GM21423 (cell line): Measurements from ENCODE around the gene CALM1.

Experiments used
- ATAC-seq: cut with Tn5 transposase; IDR thresholded peaks from one replicate; pipeline ENCODE4 v1.9.1; 2021; ENCODE audit warnings: mild to moderate bottlenecking, moderate library complexity; ENCODE audit not compliant: unreplicated experiment

CALM1 gene

DNA sequence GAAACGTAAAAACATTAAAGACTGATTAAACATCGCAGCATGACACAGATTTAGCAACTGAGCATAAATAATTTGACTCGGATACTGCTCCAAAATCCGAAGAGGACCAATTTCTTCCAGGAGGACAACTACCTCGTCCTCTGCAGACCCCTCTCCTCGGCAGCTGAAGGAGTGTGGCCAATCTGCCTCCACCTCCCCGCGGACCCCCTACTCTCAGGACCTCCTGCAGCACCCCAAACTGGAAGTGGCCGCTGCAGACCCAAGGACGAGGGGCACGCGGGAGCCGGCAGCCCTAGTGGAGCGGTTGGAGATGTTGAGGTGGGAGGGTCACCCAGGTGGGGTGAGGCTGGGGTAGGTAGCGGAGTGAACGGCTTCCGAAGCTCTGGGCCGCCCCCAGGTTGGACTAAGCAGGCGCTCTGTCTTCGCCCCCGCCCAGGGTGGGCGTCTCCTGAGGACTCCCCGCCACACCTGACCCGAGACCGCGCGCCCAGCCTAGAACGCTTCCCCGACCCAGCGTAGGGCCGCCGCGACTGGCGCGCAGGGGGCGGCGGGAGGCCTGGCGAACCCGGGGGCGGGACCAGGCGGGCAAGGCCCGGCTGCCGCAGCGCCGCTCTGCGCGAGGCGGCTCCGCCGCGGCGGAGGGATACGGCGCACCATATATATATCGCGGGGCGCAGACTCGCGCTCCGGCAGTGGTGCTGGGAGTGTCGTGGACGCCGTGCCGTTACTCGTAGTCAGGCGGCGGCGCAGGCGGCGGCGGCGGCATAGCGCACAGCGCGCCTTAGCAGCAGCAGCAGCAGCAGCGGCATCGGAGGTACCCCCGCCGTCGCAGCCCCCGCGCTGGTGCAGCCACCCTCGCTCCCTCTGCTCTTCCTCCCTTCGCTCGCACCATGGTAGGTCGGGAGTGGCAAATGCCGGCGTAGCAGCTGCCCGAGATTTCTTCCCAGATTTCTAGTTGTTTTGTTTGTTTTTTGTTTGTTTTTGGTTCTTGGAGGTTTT is at the start of gene CALM1:
CALM1 (plus strand) TSS at position 689 of the 999 bp plus-strand sequence; CDS start at position 891, 202 bp downstream.
- ATAC-seq = peak; percentile 54

DNA sequence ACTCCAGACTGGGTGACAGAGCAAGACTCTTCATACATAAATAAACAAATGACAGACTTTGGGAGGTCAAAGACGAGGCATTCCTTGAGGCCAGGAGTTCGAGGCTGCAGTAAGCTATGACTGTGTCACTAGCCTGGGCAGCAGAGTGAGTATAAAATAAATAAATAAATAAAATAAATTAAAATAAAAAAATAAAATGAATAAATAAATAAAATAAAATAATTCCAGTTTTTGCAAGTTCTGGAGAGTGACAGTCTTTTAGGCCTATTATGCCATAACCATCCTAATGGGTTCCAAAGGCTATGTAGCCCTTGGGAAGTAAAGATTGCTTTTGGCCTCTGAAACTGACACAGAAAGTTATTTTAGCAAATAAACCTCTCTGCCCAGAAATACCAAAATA is 48.6 kb upstream of the CALM1 start:
- no peak for ATAC-seq

DNA sequence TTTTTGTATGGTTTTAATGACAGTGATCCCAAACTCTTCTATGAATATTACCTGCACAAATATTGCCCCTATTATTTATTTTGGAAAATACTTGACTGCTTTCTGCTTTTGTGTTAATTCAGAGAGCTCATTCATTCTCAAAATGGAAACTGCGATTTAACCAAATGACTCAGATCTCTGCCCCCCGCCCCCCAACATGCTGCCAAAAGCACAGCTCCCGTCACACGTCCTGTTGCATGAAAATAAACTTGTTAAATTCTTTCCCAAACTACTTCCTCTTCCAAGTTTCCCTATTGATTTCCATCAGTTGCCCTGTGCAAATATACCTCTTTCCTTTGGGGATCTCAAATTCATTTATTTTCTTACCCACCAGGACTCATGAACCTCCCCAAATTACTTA is 47.1 kb upstream of the CALM1 start:
- no peak for ATAC-seq

DNA sequence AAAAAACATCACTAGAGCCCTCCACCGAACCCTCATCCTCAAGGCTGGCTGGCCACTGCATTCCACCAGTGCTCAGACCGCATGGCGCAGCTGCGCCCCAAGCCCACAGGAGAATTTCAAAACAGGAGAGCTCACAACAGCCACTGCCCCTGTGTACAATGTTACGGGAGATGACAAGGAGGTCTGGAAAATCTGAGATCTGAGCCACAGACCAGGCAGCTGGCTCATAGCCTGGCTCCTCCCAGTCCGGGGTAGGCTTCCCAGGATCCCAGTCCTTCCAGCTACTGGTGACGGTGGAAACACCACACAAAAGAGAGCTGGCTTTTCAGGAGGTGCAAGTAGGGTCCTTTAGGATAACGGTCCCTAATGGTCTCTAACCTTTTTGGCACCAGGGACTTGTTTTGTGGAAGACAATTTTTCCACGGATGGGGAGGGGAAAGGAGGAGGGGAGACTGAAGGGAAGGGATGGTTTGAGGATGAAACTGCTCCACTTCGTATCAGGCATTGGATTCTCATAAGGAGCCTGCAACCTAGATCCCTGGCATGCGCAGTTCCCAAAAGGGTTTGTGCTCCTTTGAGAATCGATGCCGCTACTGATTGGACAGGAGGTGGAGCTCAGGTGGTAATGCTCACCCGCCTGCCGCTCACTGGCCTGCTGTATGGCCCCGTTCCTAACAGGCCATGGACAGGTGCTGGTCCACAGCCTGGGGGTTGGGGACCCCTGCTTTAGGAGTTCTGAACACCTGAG is 42.1 kb upstream of the CALM1 start:
- ATAC-seq = no peak

GRCh38 chr14:90355540-90356518 is 41.0 kb upstream of the CALM1 start:
- no peak for ATAC-seq

DNA sequence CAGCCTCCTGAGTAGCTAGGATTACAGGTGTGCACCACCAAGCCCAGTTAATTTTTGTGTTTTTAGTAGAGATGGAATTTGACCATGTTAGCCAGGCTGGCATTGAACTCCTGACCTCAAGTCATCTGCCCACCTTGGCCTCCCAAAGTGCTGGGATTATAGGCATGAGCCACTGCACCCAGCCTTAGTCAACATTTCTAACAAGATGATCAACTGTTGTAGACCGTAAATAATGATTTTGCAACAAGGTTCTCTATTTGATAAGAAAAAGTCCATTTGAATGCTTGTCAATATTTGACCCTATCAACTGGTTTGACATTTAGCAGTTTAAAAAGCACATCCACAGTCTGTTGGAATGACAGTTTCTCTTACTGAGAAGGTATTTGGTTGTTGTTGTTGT is 39.9 kb upstream of the CALM1 start:
- ATAC-seq = no peak

- ATAC-seq = no peak
Observed at GRCh38 chr14:90358359-90358758, 38.5 kb upstream of the CALM1 start.

DNA sequence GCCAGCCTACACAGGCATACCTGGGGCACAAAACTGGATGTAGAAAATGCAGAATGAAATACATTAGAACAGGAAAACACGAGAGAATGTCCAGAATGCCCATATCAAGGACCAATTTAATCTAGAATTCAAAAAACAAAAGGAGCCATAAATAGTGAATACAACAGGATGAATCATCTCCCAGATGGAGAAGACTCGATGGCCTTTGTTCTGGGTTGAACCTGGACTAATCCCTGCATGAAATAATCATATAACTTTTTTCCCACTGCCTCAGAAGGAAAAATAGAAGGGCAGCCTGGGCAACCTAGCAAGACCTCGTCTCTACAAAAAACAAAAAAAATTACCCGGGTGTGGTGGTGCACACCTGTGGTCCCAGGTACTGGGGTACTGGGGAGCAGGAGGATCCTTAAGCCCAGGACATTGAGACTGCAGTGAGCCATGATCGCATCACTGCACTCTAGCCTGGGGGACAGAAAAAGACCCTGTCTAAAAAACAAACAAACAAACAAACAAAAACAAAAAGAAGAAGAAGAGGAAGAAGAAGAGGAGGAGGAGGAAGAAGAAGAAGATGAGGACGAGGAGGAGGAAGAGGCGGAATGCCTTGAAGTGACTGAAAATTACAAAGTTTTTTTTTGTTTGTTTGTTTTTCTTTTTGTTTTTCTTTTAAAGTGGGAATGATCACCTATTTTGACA is 34.8 kb upstream of the CALM1 start:
- no peak for ATAC-seq

DNA sequence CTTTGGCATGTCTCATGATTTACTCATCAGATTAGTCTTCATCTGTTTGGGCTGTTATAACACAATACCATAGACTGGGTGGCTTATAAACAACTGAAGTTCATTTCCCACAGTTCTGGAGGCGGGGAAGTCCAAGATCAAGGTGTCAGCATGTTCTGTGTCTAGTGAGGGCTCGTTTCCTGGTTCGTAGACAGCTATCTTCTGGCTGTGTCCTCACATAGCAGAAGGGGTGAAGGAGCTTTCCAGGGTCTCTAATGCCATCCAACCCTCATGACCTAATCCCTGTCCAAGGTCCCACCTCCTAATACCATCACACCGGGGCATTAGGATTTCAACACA is 34.3 kb upstream of the CALM1 start:
- no peak for ATAC-seq

DNA sequence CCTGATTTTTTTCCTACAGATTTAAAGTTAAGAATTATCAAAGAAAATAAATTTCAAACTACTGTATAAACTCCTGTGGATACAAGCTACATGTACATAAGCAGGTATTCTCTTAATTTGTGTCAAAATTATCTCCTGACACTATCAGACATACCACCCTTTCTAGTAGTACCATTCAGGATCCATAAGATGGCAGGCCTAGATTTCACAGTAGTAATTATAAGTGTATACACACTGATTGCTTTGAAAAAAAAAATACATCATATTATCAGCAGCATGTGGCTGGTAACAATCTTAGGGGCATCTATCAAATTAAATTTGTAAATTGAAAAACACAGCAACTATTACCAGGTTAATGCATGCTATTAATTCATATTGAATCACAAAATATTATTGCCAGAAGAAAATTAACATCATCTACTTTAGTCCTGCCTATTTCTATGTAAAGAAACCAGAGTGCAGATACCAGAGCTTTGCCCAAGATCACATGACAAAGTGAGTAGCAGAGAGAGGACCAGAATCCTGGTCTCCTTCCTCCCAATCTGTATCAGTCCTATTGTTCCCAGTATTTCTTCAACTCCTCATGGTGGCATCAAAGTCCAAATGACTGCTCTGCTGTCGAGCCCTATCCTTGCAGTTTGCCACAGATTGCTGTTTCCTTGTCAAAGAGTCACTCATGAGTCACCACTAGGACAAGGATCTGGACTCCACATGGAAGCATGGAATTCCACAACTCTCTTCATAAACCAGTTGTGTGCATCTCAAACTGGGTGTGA is 27.7 kb upstream of the CALM1 start:
- ATAC-seq = no peak

DNA sequence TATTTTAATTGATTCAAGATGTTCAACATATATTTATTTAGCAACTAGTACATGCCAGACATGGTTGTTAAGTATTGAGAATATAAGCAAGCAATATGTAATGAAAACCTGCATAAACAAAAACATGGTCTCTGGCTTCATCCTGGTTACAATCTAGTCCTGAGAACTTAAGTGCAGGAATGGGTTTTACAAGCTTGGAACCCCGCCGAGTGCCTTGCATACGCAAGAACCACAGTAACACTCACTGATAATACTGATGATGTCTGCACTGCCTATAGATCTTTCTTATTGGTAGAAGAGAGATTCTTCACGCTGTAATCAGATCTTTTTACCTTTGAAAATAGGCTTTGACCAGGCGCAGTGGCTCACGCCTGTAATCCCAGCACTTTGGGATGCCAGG is 22.9 kb upstream of the CALM1 start:
- no peak for ATAC-seq

- no peak for ATAC-seq
Observed at GRCh38 chr14:90374813-90375212, 22.0 kb upstream of the CALM1 start.

DNA sequence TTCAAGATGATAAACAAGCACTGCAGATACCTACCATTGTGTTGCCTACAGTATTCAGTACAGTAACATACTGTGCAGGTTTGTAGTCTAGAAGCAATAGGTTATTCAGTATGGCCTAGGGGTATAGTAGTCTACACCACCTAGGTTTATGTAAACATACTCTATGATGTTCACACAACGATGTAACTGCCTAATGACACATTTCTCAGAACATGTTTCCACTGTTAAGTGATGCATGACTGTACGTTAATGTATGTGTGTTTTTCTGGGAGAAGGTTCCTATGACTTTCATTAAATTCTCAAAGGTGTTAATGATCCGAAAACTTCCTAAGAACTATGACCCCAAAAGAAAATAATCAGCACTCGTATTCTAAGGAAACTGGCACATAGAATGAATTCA is 20.9 kb upstream of the CALM1 start:
- no peak for ATAC-seq

- no peak for ATAC-seq
Observed at GRCh38 chr14:90378249-90378648, 18.6 kb upstream of the CALM1 start.

DNA sequence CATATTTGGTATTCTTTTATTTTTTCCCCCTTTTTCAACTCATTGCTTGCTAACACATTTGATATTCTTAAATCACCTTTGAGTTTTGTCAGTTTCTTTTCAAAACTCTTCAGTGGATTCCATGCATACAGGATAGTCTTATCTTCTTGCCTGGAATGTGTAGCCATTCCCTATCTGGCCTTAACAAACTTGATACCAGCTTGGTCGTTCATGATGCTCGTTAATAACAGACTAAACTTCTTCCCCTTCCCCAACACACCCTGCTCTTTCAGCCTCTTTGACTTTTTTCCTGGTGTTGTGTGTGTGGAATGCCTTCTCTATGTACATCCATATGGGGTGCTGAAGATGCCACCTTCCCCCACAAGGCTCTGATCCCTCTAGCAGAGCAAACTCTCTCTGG is 17.7 kb upstream of the CALM1 start:
- ATAC-seq = no peak

GRCh38 chr14:90381011-90381786 is 15.6 kb upstream of the CALM1 start:
- ATAC-seq = no peak

DNA sequence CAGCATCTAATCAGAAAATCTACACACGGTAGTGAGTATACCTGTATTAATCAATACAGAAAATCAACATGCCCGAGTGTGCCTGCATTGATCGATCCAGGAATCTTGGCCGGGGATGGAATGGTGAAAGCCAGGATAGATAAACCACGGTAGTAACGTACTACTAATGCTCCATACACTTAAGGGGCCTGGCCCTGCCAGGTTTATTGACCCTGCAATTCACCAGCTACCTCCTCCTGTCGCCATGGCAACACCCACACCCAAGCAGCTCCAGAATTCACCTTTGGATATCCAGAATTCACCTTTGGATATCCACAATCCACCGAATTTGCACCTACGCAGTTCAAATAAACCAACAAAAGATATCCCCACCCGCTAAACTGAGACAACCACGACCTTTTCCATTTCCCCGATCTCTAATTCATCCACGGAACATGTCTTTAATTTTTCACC is 14.8 kb upstream of the CALM1 start:
- ATAC-seq = no peak

DNA sequence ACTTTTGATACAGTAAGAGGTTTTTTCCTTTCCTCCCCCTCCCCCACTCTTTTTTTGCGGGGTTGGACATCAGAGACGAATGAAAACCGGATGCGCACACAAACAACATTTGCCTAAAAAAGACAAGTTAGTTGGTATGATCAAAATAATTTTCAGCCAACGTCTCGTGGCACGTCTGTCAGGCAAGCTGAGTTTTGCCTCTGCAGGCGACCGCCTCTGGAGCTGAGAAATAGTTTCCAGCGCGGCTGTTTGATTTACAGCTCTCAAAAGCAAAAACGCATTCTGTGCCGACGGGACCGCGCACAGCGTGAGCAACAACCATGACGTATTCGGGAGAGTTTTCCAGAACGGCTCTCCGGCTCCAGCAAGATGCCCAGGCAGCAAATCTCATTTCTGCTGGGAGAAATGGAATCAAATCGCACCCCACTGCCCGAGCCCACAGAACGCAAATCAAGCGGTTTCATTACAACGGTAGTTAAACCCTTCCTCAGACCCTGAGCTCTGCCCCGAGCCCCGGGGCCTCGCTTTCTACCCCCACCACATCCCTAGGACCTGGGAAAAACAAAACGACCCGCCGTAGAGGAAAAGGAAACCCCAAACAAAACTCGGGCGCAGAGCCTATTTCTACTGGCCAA is 14.2 kb upstream of the CALM1 start:
- ATAC-seq = peak; percentile 0
